ENCODE measurements around the gene FRMD8. TPM values are rescaled to one million over a fixed set of nuclear protein-coding genes. Genes with fewer than 3 reads are reported as not detected.

Gene FRMD8
- total RNA-seq, 1 experiment from 2014 or later = 22.7 TPM

- peak overlapping the region; percentile 12 for H3K9ac ChIP-seq (ENCODE audit: extremely low read depth, insufficient read length, low read length)
- H4K20me1 ChIP-seq (ENCODE audit: control insufficient read depth, insufficient read depth, insufficient read length) = peaks cover 2% of the 10 kb centered on the region
- Mint-ChIP-seq H3K27ac (peak overlapping the region; percentile 100; a peak in 6 of 7 replicates), H3K4me3 (peak overlapping the region in 1 of 2 experiments; percentile 74; a peak in 2 of 5 replicates), H3K36me3 (ENCODE audit: insufficient read depth in 1 of 3, low read depth in 3 of 3) (no peaks in the 10 kb centered on the region), H3K4me1 (peaks cover 72 to 81% of the 10 kb centered on the region in 2 experiments), H3K27me3 (ENCODE audit: low read depth) (peaks cover 11% of the 10 kb centered on the region), H3K9me3 (no peaks in the 10 kb centered on the region; a peak in 2 of 5 replicates)
- TF ChIP-seq, protein P1, sequence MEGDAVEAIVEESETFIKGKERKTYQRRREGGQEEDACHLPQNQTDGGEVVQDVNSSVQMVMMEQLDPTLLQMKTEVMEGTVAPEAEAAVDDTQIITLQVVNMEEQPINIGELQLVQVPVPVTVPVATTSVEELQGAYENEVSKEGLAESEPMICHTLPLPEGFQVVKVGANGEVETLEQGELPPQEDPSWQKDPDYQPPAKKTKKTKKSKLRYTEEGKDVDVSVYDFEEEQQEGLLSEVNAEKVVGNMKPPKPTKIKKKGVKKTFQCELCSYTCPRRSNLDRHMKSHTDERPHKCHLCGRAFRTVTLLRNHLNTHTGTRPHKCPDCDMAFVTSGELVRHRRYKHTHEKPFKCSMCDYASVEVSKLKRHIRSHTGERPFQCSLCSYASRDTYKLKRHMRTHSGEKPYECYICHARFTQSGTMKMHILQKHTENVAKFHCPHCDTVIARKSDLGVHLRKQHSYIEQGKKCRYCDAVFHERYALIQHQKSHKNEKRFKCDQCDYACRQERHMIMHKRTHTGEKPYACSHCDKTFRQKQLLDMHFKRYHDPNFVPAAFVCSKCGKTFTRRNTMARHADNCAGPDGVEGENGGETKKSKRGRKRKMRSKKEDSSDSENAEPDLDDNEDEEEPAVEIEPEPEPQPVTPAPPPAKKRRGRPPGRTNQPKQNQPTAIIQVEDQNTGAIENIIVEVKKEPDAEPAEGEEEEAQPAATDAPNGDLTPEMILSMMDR (conservative IDR thresholded peaks at IDR 0.05) = no peak
- H3K18ac ChIP-seq (ENCODE audit: insufficient read length, low read depth, low read length) = peak overlapping the region; percentile 79
- WGBS (ENCODE audit: extremely low coverage, insufficient read length, low lambda C conversion rate) = no CpG with 5 or more reads among the region's 7 CpGs
- H4K91ac ChIP-seq (ENCODE audit: insufficient read length, low read depth, low read length) = peak overlapping the region; percentile 85
- H3K9me3 ChIP-seq (ENCODE audit: control insufficient read depth, low read depth, low read length) = no peaks in the 10 kb centered on the region
- H3K79me1 ChIP-seq (ENCODE audit: insufficient read depth, low read depth, low read length, poor library complexity, severe bottlenecking) = no peaks in the 10 kb centered on the region
- H4K5ac ChIP-seq (ENCODE audit: insufficient read length, low read depth, low read length) = no peak overlapping the region
- peaks cover 2% of the 10 kb centered on the region; the same call in 1 of the 2 replicates for H3K79me2 ChIP-seq (ENCODE audit: insufficient read depth, low read length)
- DNase-seq = no peak
- no peak overlapping the region for H2BK20ac ChIP-seq (ENCODE audit: low read depth, low read length, poor library complexity, severe bottlenecking)
- H3K14ac ChIP-seq (ENCODE audit: insufficient read depth, low read length) = peak overlapping the region; percentile 74
- H2BK120ac ChIP-seq (ENCODE audit: low read depth, low read length, poor library complexity, severe bottlenecking) = no peak overlapping the region
- H3K4me2 ChIP-seq (ENCODE audit: insufficient read depth, insufficient read length, low read length) = no peak overlapping the region
- H3K4me1 ChIP-seq (ENCODE audit: insufficient read depth, low read length) = peaks cover 13% of the 10 kb centered on the region
- H3K4ac ChIP-seq (ENCODE audit: low read depth, low read length) = no peak overlapping the region; the same call in 1 of the 2 replicates
- H2AK5ac ChIP-seq (ENCODE audit: insufficient read length, low read length) = no peak overlapping the region
- no peak overlapping the region for H3K23ac ChIP-seq (ENCODE audit: insufficient read length, low read depth, low read length)
- H2AFZ ChIP-seq (ENCODE audit: low read length) = no peak overlapping the region
- H4K8ac ChIP-seq (replicated peaks; ENCODE audit: insufficient read length, low read depth, low read length) = no peak overlapping the region
- H2BK15ac ChIP-seq (ENCODE audit: low read depth, low read length) = no peak overlapping the region
- no peaks in the 10 kb centered on the region for H3K27me3 ChIP-seq (ENCODE audit: insufficient read depth, low read length)
- no peak overlapping the region for H2BK5ac ChIP-seq (ENCODE audit: insufficient read length, low read length)
- H3K23me2 ChIP-seq (ENCODE audit: insufficient read length, low read depth, low read length, poor library complexity, severe bottlenecking) = peaks cover 13% of the 10 kb centered on the region
- no peak overlapping the region for H3K56ac ChIP-seq (ENCODE audit: insufficient read length, low read depth, low read length)
- peak overlapping the region; percentile 79 for H2BK12ac ChIP-seq (ENCODE audit: insufficient read length, low read depth, low read length)
- H3K27ac ChIP-seq (ENCODE audit: insufficient read length, low read depth, low read length) = peak overlapping the region; percentile 82
- no peak overlapping the region for H3T11ph ChIP-seq (ENCODE audit: low read length)
Observed at GRCh38 chr11:65419460-65419771, 33.0 kb downstream of the FRMD8 start.

Measured in H9 (cell line).